Midbrain (tissue), 1 donor: ENCODE results near the gene EVA1C.
"Not testable (repeated sequence)": the region's sequence is repeated elsewhere in the genome, so short reads cannot be mapped to it uniquely, and the experiment has no call there.

Experiments
- DNase-seq: peaks from one replicate; lab custom pipeline; 2025; lab: John Stamatoyannopoulos, UW

The EVA1C gene

DNA sequence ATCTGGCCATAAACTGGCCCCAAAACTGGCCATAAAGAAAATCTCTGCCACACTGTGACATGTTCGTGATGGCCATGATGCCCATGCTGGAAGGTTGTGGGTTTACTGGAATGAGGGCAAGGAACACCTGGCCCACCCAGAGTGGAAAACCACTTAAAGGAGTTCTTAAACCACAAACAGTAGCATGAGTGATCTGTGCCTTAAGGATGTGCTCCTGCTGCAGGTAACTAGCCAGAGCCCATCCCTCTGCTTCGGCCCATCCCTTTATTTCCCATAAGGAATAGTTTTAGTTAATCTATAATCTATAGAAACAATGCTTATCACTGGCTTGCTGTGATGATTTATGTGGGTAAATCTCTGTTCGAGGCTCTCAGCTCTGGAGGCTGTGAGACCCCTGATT is 50.1 kb downstream of the EVA1C start:
- not testable (repeated sequence) for DNase-seq

GRCh38 chr21:32463367-32463766 is 50.9 kb downstream of the EVA1C start:
- no peak for DNase-seq

- DNase-seq = no peak
These were observed 51.4 kb downstream of the EVA1C start for GRCh38 chr21:32463889-32464300.

GRCh38 chr21:32467291-32467690 is 54.8 kb downstream of the EVA1C start:
- no peak for DNase-seq

DNA sequence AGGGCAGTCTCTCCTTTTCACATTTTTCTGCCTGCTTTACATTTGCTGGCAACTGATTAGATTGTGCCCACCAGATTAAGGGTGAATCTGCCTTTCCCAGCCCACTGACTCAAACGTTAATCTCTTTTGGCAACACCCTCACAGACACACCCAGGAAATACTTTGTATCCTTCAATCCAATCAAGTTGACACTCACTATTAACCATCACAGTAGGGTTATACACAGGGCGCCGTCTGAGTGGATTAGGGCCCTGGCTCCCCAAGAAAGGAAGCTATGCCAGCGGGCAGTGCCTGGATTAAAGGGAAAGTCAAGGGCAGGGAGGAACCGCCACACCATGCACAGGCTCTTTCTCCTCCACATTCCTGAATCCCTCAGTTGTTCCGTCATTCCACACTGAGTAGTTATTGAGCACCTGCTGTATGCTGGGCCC is 56.2 kb downstream of the EVA1C start:
- no peak for DNase-seq

DNA sequence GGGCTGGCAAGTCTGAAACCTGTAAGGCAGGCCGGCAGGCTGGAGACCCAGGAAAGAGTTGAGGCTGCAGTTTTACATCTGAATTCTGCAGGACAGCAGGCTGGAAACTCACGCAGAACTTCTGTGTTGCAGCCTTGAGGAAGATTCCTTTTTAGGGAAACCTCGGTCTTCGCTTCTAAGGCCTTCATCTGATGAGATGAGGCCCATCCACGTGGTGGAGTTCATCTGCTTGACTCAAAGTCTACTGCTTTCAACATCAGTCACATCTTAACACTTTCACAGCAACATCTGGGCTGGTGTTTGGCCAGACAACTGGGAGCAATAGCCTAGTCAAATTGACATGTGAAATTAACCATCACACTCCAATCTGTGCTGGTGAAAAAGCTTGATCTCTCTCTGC is 57.1 kb downstream of the EVA1C start:
- DNase-seq = no peak

DNA sequence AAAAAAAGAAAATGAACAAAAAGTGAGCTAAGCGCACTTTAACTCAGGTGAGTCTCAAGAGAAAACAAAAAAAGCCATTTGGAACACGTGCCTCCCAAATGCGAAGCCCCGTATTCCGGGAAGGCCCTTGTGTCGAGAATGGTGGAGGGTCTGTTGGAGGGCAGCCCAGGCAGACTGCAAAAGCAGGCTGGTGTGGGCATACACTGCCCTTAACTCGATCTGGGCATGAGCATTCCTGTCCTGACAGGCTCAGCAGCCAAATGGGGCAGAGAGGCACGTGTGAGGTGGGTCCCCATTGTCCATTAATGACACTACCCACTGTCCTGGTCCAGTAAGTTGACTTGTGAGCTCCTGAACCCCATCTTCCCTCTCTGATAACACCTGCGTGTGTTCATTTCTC is 57.7 kb downstream of the EVA1C start:
- no peak for DNase-seq

DNA sequence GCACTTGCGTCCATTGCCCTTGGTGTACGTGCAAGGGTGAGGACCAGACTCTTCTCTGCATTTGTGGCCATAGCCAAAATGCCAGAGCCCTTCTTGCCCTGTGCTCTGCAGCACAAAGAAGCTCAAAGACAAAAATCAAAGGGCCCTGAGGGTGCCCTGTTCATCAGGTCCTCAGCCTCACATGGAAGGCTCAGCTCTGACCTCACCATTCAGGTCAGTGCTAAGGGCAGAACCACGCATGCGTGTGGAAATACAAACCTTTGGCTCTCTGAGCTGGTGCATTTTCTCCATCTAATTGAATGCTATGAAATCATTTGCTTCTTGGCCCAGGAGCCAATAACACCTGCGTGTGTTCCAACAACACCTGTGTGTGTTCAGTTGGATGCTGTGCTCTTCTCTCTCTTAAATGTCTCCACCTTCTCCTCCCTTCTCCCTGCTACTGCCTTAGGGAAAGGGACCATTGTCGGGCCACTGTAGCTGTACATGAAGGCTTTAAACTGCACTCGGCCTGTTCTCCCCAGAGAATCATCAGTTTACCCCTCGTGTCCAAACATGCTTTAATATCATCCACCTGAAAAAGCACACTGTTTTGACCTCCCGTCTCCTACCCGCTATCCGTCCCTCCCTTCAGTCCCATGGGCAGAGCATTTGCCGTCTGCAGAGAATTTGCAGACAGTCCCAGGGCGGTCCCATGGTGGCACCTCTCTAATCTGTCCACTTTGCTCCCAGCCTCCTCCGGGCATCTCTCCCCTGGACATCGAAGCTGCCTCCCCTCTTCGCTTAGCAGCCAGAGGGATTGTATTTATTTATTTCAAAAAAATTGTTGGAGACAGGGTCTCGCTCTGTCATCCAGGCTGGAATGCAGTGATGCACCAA is 60.6 kb downstream of the EVA1C start:
- DNase-seq = no peak

GRCh38 chr21:32474179-32475059 is 61.9 kb downstream of the EVA1C start:
- DNase-seq = no peak

- DNase-seq = no peak
These were observed 62.8 kb downstream of the EVA1C start for GRCh38 chr21:32475162-32475812.

GRCh38 chr21:32476661-32477423 is 64.3 kb downstream of the EVA1C start:
- DNase-seq = no peak

DNA sequence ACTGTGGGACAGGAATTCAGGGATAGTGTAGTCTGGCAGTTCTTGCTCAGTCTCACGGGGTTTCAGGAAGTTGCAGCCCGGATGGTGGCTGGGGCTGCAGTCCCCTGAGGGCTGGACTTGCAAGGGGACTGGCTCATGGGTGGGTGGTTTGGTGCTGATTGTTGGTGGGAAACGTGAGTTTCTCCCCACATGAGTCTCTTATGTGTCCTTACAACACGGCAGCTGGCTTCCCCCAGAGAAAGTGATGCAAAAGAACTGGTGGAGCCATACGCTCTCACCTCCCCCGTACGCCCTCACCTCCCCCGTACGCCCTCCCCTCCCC is 64.9 kb downstream of the EVA1C start:
- no peak for DNase-seq

DNA sequence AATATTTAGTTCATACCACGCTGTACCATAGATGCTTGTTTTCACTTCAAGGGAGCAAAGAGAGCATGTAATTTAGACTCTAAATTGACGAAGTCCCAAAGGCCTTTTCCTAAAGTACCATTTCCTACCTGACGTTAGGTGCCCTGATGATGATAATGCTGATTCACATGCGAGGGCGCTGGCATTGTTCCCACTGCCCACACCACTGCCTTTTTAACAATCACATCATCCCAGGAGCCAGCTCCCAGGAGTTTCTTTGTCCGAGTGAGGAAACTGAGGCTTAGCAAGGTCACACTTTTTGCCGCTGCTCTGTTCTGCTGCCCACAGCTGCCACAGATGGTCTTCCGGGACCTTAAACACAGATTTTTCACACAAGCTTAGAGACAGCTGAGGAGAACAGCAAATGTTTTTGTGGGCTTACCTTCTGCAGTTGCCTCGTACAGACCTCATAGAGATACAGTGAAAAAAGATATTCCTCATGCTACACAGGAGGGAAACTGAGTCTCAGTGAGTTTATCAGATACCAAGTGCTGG is 69.4 kb downstream of the EVA1C start:
- DNase-seq = no peak

DNA sequence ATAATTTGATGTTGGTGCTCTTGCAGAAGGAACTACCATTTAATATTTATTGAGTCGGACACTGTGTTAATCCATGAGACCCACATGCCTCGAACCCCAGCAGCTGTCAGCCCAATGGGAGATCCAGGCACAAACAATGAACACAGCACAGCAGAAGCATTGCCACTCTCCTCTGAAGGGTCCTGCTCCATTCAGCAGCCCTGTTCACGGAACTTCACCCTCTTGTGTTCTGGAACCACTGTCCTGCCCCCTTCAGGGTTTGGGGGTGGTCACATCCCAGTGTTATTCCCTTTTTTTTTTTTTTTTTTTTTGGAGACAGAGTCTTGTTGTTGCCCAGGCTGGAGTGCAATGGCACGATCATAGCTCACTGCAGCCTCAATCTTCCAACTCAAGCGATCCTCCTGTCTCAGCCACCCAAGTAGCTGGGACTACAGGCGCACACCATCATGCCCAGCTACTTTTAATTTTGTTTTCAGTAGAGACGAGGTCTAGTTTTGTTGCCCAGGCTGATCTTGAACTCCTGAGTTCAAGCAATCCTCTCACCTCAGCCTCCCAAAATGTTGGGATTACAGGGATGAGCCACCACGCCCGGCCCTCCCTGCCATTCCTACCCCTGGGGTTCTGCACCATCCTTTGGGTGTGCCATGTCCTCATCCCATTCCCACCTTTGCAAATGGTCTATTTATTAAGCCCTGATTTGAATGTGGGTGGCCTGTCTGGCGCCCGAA is 70.2 kb downstream of the EVA1C start:
- no peak for DNase-seq

GRCh38 chr21:32483293-32483595 is 70.7 kb downstream of the EVA1C start:
- no peak for DNase-seq

DNA sequence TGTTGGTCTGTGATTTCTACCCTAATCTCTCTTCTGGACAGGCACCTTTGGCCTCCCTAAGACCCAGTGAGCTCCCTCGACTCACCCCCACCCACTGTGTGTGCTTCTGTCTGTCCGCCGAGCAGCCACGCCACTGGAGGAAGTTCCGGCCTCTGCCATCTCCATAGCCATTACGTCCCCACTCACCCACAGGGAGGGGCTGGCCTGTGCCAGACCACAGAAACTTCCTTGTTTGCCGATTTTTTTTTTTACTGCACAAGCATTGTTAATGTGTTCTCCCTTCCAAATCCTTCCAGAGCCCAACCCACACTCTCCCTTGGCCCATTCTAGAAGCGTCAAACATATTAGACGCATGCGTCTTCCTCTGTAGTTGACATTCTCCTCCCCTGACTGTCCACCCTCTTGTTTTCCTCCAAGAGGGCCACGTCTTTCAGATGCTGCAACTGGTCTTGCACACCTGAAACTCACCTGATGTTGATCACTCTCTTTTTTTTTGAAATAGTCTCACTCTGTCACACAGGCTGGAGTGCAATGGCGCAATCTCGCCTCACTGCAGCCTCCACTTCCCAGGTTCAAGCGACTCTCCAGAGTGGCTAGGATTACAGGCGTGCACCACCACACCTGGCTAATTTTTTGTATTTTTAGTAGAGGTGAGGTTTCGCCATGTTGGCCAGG is 72.3 kb downstream of the EVA1C start:
- peak; percentile 67 for DNase-seq

DNA sequence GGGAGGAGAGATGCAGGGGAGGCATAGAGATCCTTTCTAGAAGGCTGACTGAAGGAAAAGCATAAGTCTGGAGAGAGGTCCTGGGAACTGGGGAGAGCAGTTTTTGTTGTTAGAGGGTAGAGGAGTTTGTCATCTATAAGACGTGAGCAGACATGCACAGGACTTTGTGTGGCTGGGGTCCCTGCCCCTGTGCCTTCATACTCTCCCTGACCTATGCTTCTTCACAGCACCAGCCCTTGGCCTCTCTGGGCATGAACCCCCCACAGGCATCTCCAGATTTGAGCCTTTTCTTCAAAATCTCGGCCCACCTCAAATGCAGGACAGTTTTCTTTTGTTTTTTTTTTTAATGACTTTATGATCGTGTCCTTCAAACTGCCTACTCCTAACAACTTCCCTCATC is 79.9 kb downstream of the EVA1C start:
- DNase-seq = no peak

DNA sequence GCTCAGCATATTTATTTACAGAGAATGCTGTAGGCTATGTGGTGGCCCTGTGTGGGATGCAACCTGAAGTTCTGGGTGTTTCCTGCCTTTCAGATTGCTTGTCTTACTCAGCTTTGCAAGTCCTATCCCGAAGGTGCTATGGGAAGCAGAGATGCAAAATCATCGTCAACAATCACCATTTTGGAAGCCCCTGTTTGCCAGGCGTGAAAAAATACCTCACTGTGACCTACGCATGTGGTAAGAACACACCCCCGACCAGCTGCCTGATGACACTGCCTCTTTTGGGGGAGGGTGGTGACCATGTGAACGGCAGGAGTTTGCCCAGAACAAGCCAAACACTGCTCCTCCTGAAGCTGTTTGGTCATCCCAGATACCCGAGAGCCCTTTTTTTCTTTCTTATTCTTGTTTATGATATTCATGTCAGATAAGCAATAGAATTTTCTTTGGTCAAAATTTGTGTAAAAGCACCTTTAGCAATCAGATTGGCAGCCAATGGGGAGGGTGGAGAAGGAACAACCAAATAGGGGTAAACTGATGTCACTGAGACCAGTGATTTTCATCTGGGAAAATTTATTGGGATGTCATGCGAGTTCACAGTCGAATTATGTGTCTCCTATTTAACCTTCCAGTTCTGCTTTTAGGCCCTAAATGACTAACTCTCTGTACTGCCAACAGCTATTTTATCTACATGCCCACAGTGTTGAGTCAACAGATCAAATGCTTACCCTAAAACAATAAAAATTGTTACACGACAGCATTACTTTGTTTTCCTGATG is 82.6 kb downstream of the EVA1C start:
- no peak for DNase-seq

- DNase-seq = no peak
These were observed 84.1 kb downstream of the EVA1C start for GRCh38 chr21:32496568-32496967.
